ENCODE results near the gene MGMT.

DNA sequence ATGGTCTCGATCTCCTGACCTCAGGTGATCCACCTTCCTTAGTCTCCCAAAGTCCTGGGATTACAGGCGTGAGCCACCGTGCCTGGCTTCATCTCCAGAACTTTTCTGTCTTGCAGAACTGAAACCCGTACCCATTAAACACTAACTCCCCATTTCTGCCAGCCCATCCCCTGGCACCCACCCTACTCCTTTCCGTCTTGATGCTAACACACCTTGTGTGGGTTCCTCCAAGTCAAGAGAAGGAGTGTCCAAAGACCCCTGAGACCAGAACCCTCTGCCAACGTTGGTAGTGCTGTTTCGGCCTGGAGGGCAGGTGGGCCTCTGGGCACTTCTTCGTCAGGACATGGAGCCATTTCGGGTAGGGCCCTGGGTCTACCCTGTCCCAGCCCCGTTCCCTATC, 83.6 kb downstream of the MGMT start:
- TF ChIP-seq, protein P1, sequence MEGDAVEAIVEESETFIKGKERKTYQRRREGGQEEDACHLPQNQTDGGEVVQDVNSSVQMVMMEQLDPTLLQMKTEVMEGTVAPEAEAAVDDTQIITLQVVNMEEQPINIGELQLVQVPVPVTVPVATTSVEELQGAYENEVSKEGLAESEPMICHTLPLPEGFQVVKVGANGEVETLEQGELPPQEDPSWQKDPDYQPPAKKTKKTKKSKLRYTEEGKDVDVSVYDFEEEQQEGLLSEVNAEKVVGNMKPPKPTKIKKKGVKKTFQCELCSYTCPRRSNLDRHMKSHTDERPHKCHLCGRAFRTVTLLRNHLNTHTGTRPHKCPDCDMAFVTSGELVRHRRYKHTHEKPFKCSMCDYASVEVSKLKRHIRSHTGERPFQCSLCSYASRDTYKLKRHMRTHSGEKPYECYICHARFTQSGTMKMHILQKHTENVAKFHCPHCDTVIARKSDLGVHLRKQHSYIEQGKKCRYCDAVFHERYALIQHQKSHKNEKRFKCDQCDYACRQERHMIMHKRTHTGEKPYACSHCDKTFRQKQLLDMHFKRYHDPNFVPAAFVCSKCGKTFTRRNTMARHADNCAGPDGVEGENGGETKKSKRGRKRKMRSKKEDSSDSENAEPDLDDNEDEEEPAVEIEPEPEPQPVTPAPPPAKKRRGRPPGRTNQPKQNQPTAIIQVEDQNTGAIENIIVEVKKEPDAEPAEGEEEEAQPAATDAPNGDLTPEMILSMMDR (conservative IDR thresholded peaks at IDR 0.05 in 1 of 2, IDR thresholded peaks at IDR 0.05 in 1 of 2; ENCODE audit: extremely low read depth in 1 of 2, insufficient read depth in 1 of 2, low read depth in 1 of 2, low read length in 2 of 2) = no peak
- no peak for TF ChIP-seq EZH2 (IDR thresholded peaks at IDR 0.05; ENCODE audit: borderline replicate concordance, low read length)
